Measurements from ENCODE around the gene ATMIN.
A peak's percentile ranks its signal among the peaks of the same experiment; 100 is the strongest.

ATMIN gene

GRCh38 chr16:81080233-81080632 lies 44.6 kb downstream of the ATMIN start:
- DNase-seq: no peak
- Histone ChIP-seq H3K4me3 (ENCODE audit: insufficient read depth, low read depth, low read length, poor library complexity, severe bottlenecking) (no peak overlapping the region), H3K27me3 (replicated peaks; ENCODE audit: control insufficient read depth, insufficient read depth, low read length, poor library complexity, severe bottlenecking) (no peaks in the 10 kb centered on the region), H3K9me3 (ENCODE audit: control insufficient read depth, low read length) (no peaks in the 10 kb centered on the region), H3K4me1 (ENCODE audit: control insufficient read depth, insufficient read depth, low read length, poor library complexity, severe bottlenecking) (no peaks in the 10 kb centered on the region), H3K36me3 (ENCODE audit: control insufficient read depth, insufficient read depth, low read length) (no peaks in the 10 kb centered on the region), H3K27ac (ENCODE audit: insufficient read depth, low read length, poor library complexity, severe bottlenecking) (no peak overlapping the region)

GRCh38 chr16:81081014-81081413 lies 45.4 kb downstream of the ATMIN start:
- H3K36me3 ChIP-seq (ENCODE audit: control insufficient read depth, insufficient read depth, low read length): no peaks in the 10 kb centered on the region
- no peaks in the 10 kb centered on the region for H3K4me1 ChIP-seq (ENCODE audit: control insufficient read depth, insufficient read depth, low read length, poor library complexity, severe bottlenecking)
- no peak for DNase-seq
- H3K4me3 ChIP-seq (ENCODE audit: insufficient read depth, low read depth, low read length, poor library complexity, severe bottlenecking): no peak overlapping the region
- no peak overlapping the region for H3K27ac ChIP-seq (ENCODE audit: insufficient read depth, low read length, poor library complexity, severe bottlenecking)
- H3K27me3 ChIP-seq (replicated peaks; ENCODE audit: control insufficient read depth, insufficient read depth, low read length, poor library complexity, severe bottlenecking): no peaks in the 10 kb centered on the region
- H3K9me3 ChIP-seq (ENCODE audit: control insufficient read depth, low read length): no peaks in the 10 kb centered on the region

- Histone ChIP-seq H3K4me1 (ENCODE audit: control insufficient read depth, insufficient read depth, low read length, poor library complexity, severe bottlenecking) (no peaks in the 10 kb centered on the region), H3K27ac (ENCODE audit: insufficient read depth, low read length, poor library complexity, severe bottlenecking) (no peak overlapping the region), H3K36me3 (ENCODE audit: control insufficient read depth, insufficient read depth, low read length) (no peaks in the 10 kb centered on the region), H3K4me3 (ENCODE audit: insufficient read depth, low read depth, low read length, poor library complexity, severe bottlenecking) (no peak overlapping the region), H3K27me3 (replicated peaks; ENCODE audit: control insufficient read depth, insufficient read depth, low read length, poor library complexity, severe bottlenecking) (no peaks in the 10 kb centered on the region), H3K9me3 (ENCODE audit: control insufficient read depth, low read length) (no peaks in the 10 kb centered on the region)
- DNase-seq: no peak
These were observed 53.2 kb downstream of the ATMIN start for GRCh38 chr16:81088836-81089235.

- DNase-seq: no peak
- Histone ChIP-seq H3K4me3 (ENCODE audit: insufficient read depth, low read depth, low read length, poor library complexity, severe bottlenecking) (no peak overlapping the region), H3K27me3 (replicated peaks; ENCODE audit: control insufficient read depth, insufficient read depth, low read length, poor library complexity, severe bottlenecking) (no peaks in the 10 kb centered on the region), H3K9me3 (ENCODE audit: control insufficient read depth, low read length) (no peaks in the 10 kb centered on the region), H3K4me1 (ENCODE audit: control insufficient read depth, insufficient read depth, low read length, poor library complexity, severe bottlenecking) (peaks cover 7% of the 10 kb centered on the region), H3K27ac (ENCODE audit: insufficient read depth, low read length, poor library complexity, severe bottlenecking) (no peak overlapping the region), H3K36me3 (ENCODE audit: control insufficient read depth, insufficient read depth, low read length) (no peaks in the 10 kb centered on the region)
These were observed 59.2 kb downstream of the ATMIN start for GRCh38 chr16:81094771-81095251.

GRCh38 chr16:81095653-81095952 lies 60.0 kb downstream of the ATMIN start:
- Histone ChIP-seq H3K36me3 (ENCODE audit: control insufficient read depth, insufficient read depth, low read length) (no peaks in the 10 kb centered on the region), H3K4me3 (ENCODE audit: insufficient read depth, low read depth, low read length, poor library complexity, severe bottlenecking) (peak overlapping the region; percentile 76), H3K27ac (ENCODE audit: insufficient read depth, low read length, poor library complexity, severe bottlenecking) (peak overlapping the region; percentile 48)

GRCh38 chr16:81095953-81096714 lies 60.5 kb downstream of the ATMIN start, which contains the start of gene GCSH:
Gene GCSH (minus strand): TSS chr16:81096395. CDS start chr16:81096278, 117 bp downstream.
- Histone ChIP-seq H3K36me3 (ENCODE audit: control insufficient read depth, insufficient read depth, low read length) (no peaks in the 10 kb centered on the region), H3K27me3 (replicated peaks; ENCODE audit: control insufficient read depth, insufficient read depth, low read length, poor library complexity, severe bottlenecking) (no peaks in the 10 kb centered on the region), H3K4me3 (ENCODE audit: insufficient read depth, low read depth, low read length, poor library complexity, severe bottlenecking) (peak within 1 kb of the TSS; percentile 76), H3K27ac (ENCODE audit: insufficient read depth, low read length, poor library complexity, severe bottlenecking) (peak within 1 kb of the TSS; percentile 54), H3K9me3 (ENCODE audit: control insufficient read depth, low read length) (no peaks in the 10 kb centered on the region), H3K4me1 (ENCODE audit: control insufficient read depth, insufficient read depth, low read length, poor library complexity, severe bottlenecking) (peaks cover 7% of the 10 kb centered on the region)
- DNase-seq: peak; percentile 96 to 98 (median 97)

More at GRCh38 chr16:81095653-81095952, 60.0 kb downstream of the ATMIN start:
- Histone ChIP-seq H3K9me3 (ENCODE audit: control insufficient read depth, low read length) (no peaks in the 10 kb centered on the region), H3K4me1 (ENCODE audit: control insufficient read depth, insufficient read depth, low read length, poor library complexity, severe bottlenecking) (peaks cover 7% of the 10 kb centered on the region), H3K27me3 (replicated peaks; ENCODE audit: control insufficient read depth, insufficient read depth, low read length, poor library complexity, severe bottlenecking) (no peaks in the 10 kb centered on the region)
- DNase-seq: no peak

- peak overlapping the region; percentile 54 for H3K27ac ChIP-seq (ENCODE audit: insufficient read depth, low read length, poor library complexity, severe bottlenecking)
- H3K4me3 ChIP-seq (ENCODE audit: insufficient read depth, low read depth, low read length, poor library complexity, severe bottlenecking): peak overlapping the region; percentile 10
- no peaks in the 10 kb centered on the region for H3K9me3 ChIP-seq (ENCODE audit: control insufficient read depth, low read length)
- H3K4me1 ChIP-seq (ENCODE audit: control insufficient read depth, insufficient read depth, low read length, poor library complexity, severe bottlenecking): peaks cover 7% of the 10 kb centered on the region
- no peaks in the 10 kb centered on the region for H3K27me3 ChIP-seq (replicated peaks; ENCODE audit: control insufficient read depth, insufficient read depth, low read length, poor library complexity, severe bottlenecking)
- no peak for DNase-seq
- no peaks in the 10 kb centered on the region for H3K36me3 ChIP-seq (ENCODE audit: control insufficient read depth, insufficient read depth, low read length)
These were observed 61.1 kb downstream of the ATMIN start for GRCh38 chr16:81096715-81097208.

All from effector memory CD4-positive, alpha-beta T cell (primary cell).